HFF-Myc (cell line): Measurements from ENCODE around the gene SPRTN.
A peak's percentile ranks its signal among the peaks of the same experiment; 100 is the strongest.

ENCODE experiments used
- DNase-seq: peaks from one replicate; pipeline ENCODE4 v3.0.0-alpha.2; 2011; ENCODE audit warnings: low read depth; ENCODE audit errors: extremely low read depth
- H3K4me3 ChIP-seq: replicated peaks from 2 replicates; pipeline ENCODE4 v1.5.1; 2011; ENCODE audit warnings: low read depth, mild to moderate bottlenecking, control low read depth, low read length
- TF ChIP-seq, protein P1 (sequence below): IDR thresholded peaks from 2 replicates; pipeline ENCODE4 v1.5.1; 2012; ENCODE audit warnings: mild to moderate bottlenecking, low read depth, low read length, control low read depth; ENCODE audit errors: missing control alignments

The SPRTN gene

DNA sequence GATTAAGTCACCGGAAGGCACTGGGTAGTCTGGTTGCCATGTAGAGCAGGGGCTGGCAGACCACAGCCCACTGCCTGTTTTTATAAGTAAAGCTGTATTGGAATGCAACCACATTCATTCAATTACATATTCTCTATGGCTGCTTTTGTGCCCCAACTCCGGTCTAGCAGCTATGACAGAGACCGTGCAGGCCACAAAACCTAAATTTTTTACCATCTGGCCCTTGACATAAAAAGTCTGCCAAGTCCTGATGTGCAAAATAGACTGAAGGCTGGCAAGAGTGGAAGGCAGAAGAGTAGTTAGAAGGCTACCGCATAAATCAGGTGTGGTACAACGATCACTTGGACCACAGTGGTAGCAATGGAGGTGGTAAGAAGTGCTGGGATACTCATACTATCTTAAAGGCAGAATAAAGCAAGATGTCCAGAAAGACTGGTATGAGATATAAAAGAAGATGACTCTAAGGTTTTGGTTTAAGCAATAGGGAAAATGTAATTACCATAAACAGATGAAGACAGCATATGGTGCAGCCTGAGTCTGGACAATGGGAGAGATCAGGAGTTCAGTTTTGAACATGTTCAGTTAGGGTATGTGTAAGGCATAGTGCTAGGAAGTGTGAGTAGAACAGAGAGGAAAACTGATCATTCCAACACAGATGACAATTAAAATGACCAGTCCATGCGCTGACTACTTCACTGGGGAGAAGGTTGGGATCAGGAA is 46.8 kb downstream of the SPRTN start:
- no peak overlapping the region for H3K4me3 ChIP-seq
- DNase-seq = no peak
- TF ChIP-seq, protein P1, sequence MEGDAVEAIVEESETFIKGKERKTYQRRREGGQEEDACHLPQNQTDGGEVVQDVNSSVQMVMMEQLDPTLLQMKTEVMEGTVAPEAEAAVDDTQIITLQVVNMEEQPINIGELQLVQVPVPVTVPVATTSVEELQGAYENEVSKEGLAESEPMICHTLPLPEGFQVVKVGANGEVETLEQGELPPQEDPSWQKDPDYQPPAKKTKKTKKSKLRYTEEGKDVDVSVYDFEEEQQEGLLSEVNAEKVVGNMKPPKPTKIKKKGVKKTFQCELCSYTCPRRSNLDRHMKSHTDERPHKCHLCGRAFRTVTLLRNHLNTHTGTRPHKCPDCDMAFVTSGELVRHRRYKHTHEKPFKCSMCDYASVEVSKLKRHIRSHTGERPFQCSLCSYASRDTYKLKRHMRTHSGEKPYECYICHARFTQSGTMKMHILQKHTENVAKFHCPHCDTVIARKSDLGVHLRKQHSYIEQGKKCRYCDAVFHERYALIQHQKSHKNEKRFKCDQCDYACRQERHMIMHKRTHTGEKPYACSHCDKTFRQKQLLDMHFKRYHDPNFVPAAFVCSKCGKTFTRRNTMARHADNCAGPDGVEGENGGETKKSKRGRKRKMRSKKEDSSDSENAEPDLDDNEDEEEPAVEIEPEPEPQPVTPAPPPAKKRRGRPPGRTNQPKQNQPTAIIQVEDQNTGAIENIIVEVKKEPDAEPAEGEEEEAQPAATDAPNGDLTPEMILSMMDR = no peak

DNA sequence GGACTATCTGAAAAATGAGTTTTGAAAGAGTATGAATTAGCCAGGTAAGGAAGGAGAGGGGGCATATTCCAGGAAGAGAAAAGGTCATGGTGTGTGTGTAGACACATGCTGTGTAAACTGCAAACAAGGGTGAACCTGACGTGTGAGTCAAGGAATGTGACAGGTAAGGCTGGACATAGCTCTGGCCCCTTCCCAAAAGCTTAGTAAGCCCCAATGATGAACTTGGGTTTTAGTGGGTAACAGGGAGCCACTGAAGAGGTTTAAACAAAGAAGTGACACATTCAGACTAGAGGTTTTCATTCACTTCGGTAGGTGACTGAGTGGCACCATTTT is 47.3 kb downstream of the SPRTN start:
- TF ChIP-seq, protein P1 = no peak
- H3K4me3 ChIP-seq = no peak overlapping the region
- no peak for DNase-seq

DNA sequence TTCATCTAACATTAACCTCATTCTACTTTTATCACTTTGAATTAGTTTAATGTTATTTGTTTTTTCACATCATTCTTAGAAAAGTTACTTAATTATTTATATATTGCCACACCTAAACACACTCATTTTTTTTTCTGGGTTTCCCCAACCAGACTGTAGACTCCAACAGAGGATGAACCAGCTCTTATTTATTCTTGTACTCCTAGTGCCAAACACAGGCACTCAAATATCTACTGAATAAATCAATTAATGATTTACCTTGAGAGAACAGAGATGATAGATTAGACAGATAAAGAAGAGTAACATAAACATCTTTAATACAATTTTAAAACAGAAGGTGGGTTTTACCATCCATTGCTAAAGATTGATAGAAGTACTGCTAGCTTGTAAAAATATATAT is 48.4 kb downstream of the SPRTN start:
- no peak for DNase-seq
- H3K4me3 ChIP-seq = no peak overlapping the region
- TF ChIP-seq, protein P1 = no peak

DNA sequence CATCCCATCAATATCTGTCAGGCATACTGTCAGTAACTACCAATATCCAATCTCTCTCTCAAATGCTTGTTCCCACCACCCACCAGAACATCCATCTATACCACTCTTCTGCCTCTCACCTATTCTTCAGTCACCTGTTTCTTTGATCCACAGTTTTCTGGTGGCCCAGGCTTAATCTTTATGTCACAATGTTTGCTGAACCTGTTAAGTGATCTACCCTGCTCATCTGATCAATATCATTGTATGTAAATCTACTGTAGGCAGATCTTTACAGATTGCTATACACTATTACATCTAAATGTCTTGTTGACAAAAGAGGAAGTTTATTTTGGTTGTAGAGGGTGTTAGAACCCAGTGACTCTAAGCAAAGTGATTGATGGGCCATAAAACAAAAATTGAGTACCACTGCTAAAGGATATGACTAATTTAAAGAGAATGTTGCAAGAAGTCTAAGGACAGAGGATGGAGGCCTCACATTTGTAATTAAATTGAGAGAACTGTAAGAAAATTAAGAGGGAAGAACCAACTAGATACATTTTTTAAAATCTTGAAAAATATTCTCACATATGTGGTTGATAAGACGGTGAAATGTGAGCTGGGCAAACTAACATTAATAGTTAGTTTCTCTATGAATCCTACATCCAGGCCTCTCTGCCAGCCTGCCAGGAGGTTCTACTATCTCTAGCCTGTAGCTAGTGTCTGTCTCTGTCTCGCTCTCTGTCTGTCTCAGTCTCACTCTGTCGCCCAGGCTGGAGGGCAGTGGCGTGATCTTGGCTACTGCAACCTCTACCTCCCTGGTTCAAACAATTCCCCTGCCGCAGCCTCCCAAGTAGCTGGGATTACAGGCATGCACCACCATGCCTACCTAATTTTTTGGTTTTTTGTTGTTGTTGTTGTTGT is 49.9 kb downstream of the SPRTN start:
- H3K4me3 ChIP-seq = no peak overlapping the region
- TF ChIP-seq, protein P1 = no peak
- DNase-seq = peak; percentile 24

DNA sequence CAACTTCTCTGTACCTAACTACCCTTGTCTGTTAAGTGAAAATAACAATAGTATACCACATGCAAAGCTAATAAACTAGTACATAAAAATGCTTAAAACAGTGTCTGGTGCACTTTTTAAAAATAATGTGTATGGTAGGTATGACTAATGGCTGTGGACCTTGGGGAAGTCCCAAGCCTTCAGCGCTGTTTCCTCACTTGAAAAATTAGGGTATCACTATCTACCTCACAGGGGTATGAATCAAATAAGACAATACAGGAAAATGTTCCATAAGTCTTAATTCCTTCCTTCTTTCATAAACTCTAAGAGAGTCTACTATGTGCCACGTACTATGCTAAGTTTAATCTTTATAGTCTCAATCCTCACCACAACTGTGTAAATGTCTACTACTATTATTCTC is 52.0 kb downstream of the SPRTN start:
- no peak for DNase-seq
- TF ChIP-seq, protein P1 = no peak
- H3K4me3 ChIP-seq = no peak overlapping the region

DNA sequence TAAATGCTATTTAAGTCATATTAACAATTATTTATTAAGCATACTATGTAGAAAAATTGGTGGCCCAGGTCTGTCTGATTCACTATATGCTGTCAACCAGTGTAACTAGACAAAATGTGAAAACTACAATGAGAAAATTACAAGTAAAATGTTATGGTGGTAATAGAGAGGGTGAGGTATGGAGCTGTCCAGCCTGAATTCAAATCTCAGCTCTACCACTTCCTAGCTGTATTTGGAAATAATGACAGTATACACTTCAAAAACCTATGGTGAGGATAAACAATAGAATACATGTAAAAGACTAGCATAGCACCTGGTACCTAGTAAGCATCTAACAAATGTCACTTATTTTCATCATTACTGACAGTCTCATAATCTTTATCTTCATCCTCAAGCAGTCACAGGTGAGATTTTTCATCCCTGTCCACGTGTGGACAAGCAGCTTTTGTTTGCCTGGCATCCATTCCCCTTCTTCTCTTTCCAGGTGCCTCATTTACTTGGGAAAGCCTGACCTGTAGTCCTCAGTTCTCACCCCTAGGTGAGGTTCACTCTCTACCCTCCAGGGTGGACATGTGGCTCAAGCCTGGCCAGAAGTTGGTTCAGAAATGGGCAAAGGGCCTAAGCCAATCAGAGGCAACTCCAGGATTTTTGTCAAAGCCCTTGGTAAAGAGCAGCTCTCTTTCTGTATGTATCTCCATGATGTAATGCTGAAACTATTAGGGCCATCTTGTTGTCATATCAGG is 54.5 kb downstream of the SPRTN start:
- TF ChIP-seq, protein P1 = no peak
- no peak for DNase-seq
- H3K4me3 ChIP-seq = no peak overlapping the region
